Right ventricle myocardium superior (tissue), 1 donor: ENCODE results near the gene PALS2. TPM values are rescaled to one million over a fixed set of nuclear protein-coding genes. Genes with fewer than 3 reads are reported as not detected.

Source experiments
- ATAC-seq: fragments of 200-7000 bp; cut with Tn5 transposase; one replicate; pipeline ENCODE4 v1.9.1; 2020; ENCODE audit warnings: mild to moderate bottlenecking; ENCODE audit not compliant: poor library complexity
- DNase-seq: peaks from one replicate; pipeline ENCODE4 v3.0.0-alpha.2; 2020
- intact Hi-C: fragments of 100-400 bp; cut with DNase I; formaldehyde crosslinking; loops from one replicate; pipeline ENCODE4 v1.11.2; 2022
- long read RNA-seq: library from polyadenylated mRNA; unstranded; transcript quantifications from one replicate; pipeline ENCODE4 v2.0.0, GENCODE V29; 2021
- total RNA-seq: library from RNA; stranded (reverse); fragmentation: NEBNext Ultra II Directional; extraction: Animal tissue kit (Norgen Biotek cat#: 25700); gene quantifications from one replicate; pipeline ENCODE4 v1.2.1, GENCODE V29; 2021
- donor health status: DM: no; HTN: yes; CAD: no; lungs with severe emphysema.

Gene PALS2, protein sequence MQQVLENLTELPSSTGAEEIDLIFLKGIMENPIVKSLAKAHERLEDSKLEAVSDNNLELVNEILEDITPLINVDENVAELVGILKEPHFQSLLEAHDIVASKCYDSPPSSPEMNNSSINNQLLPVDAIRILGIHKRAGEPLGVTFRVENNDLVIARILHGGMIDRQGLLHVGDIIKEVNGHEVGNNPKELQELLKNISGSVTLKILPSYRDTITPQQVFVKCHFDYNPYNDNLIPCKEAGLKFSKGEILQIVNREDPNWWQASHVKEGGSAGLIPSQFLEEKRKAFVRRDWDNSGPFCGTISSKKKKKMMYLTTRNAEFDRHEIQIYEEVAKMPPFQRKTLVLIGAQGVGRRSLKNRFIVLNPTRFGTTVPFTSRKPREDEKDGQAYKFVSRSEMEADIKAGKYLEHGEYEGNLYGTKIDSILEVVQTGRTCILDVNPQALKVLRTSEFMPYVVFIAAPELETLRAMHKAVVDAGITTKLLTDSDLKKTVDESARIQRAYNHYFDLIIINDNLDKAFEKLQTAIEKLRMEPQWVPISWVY
- total RNA-seq = 9.1 TPM
- long read RNA-seq, full-length matches to known transcripts = 2 of 4 reads
- long read RNA-seq, partial matches to known transcripts = 0 of 4 reads
- long read RNA-seq, other reads (novel, unspliced or antisense) = 2 of 4 reads

DNA sequence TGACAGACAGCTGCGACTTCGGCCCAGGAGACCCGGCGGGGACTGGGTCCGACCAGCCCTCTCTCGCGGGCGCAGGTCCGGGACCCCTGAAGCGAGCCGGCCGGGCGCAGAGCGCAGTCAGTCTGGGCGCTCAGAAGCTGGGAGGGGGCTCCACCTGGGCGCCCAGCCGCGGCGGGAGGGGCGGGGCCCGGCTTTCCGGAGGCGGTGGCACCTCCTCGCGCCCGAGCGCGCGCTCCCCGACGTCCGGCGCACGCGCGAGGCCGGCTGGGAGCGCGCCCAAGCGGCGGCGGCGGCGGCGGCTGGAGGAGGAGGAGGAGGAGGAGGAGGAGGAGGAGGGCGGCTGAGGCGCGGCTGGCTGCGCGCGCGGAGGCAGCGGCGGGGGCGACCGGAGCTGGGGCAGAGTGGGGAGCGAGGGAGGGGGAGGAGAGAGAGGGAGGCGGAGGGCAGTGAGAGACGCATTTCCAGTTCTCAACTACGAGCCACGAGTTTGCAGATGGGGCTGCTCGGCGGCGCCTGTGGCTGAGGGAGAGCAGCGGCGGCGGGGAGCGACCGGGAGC, at the start of gene PALS2:
Gene PALS2 (plus strand): TSS at position 456 of the 557 bp plus-strand sequence. CDS start 50,216 bp downstream, outside the sequence.
- peak; percentile 97 for ATAC-seq
- intact Hi-C loops = no loop called here

DNA sequence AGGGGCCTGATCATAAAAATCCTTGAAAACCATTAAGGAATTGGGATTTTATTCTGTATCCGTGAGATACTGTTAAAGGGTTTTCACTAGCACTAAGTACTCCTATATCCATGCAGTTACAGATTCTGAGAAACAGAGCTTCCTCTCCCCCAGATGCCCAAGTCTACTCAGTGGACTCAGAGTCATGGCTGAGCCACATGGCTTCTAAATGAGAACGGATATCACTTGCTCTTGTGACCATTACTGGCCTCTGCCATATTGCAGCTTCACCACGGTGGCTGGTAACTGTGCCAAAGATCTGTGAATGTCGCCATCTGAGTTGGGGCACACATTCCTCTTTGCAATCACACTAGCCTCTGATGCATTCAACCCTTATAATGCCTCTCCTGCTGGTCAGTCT, 42.0 kb upstream of the PALS2 start:
- DNase-seq = no peak
- no peak for ATAC-seq
- intact Hi-C loops = no loop called here

More for the DNA sequence above, at the start of gene PALS2:
- peak; percentile 77 for DNase-seq

DNA sequence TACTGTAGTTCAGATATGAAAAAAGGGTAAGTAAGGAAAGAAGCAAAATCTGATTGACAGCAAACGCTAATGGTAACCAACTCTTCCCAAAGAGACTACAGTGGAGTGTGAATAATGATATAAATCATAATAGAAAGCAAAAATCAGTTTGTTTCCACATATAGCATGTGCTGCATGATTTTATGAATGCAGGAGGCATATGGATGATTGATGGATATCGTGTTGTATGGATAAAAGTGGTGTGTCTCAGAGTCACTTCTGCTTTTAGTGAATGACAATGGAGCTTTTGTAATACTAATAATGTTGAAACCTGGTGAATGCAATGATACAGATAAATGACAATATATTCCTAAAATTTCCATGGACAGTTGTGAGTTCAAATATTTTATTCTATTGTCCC, 36.6 kb upstream of the PALS2 start:
- no peak for DNase-seq
- no peak for ATAC-seq
- intact Hi-C loops = no loop called here

DNA sequence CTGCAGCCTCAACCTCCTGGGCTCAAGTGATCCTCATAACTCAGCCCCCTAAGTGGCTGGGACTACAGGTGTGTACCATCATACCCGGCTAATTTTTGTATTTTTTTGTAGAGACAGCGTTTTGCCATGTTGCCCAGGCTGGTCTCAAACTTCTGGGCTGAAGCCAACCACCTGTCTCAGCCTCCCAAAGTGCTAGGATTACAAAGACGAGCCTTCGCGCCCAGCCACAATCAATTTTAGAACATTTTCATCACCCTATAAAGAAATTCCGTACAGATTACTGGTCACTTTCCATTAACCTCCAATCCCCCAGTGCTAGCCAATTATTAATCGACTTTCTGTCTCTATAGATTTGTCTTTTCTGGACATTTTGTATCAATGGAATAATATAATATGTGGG, 32.3 kb upstream of the PALS2 start:
- ATAC-seq = no peak
- no peak for DNase-seq
- intact Hi-C loops = no loop called here

DNA sequence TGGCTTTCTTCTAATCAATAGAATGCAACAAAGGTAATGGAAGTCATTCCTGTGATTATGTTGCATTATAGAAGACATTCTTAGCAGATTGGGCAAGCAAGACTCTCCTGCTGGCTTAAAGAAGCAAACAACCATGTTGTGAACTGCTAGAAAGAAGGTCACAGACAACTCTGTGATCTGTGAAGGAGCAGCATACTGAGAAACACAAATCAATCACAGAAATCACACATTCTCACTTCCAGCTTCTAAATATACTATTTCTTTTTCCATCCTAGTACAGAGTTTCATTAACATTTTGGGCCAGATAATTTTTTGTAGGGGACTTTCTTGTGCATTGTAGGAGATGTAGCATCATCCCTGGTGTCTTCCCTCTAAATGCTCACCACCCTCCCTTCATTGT, 28.0 kb upstream of the PALS2 start:
- intact Hi-C loops = no loop called here
- ATAC-seq (no peak), DNase-seq (no peak)

DNA sequence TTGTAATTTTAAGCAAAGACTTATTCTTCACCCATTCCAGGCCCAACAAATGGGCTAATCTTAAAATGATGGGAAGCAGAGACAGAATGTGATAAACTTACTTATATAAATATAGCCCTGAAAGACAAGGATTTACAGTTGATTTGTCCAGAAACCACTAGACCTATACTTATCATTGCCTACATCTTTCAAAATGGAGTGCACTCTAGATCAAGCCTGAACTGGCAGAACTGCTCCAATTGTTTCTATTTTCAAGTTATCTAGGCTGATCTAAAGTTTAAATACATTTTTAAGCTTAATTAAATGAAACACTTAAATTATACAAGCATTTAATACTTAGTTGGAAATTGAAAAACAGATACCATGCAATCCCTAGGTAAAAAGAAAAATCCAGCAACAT, 24.9 kb upstream of the PALS2 start:
- DNase-seq (no peak), ATAC-seq (no peak)
- intact Hi-C loops = no loop called here

DNA sequence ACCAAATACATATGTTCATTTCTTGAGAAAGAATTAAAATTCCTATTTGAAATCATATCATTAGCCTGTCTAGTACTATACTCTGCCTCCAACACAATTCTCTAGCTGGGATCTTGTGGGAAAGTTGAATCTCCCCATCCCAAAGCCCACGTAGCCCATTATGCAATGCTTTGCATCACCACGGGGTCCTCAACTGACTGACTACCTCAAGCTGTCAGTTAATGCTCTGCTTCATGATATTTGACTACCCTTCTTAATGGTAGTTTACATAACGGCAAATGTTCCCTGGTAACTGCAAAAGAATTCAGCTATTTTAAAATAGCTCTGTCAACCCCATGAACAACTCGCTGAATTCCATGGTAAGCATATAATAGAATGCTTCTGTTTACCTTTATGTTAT, 23.3 kb upstream of the PALS2 start:
- no peak for DNase-seq
- intact Hi-C loops = no loop called here
- no peak for ATAC-seq

DNA sequence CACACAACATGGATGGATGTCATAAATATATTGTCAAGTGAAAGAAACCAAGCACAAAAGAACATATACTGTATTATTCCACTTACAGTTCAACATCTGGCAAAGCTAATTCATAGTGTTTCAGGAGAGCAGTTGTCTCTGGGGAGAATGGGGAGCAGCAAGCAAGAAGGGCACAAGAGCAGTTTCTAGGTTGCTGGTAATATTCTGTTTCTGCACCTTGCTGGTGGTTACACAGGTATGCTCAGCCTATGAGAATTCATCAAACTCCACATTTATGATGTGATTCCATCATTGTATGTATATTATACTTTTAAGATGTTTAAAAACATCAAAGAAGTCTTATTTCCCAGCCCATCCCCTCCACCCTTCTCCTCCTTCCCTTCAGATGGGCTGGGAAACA, 18.1 kb upstream of the PALS2 start:
- intact Hi-C loops = no loop called here
- DNase-seq = no peak
- no peak for ATAC-seq

DNA sequence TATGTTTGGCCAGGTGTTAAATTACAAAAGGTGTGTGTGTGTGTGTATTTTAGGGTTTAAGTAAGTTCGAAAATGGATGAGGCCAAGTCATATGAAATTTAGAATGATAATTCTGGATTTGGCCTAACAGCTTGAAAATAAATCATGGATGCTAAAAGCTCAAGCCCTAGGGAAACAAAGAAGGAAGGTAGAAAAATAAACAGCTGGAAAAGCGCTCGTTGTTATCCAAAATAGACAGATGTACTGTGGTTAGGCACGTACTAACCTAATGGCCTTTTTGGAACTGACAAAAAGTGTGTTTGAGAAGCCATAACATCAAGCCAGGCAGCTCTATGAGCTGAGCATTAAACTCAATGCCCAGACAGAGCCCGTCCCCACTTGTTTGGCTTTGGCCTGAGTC, 17.5 kb upstream of the PALS2 start:
- no peak for ATAC-seq
- intact Hi-C loops = no loop called here

DNA sequence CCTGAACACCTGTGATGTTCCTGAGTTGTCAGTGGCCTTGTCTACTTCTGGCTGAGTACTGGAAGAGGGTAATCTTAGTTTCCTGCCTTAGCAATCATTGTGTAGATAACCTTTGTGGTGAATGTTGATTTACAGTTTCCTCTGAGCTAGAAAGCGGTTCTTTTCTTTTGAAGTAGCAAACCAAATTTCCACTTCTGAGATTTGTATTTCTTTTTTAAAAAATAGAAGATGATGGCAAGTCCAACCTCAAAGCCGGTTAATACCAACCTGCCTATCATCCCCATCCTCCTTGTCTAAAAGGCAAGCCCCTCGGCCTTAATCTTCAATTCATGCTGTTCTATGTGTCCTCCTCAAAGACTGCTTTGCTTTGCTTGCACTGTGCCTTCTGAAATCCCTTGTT, 12.5 kb upstream of the PALS2 start:
- ATAC-seq = no peak
- intact Hi-C loops = no loop called here
- no peak for DNase-seq

More for the DNA sequence above, 17.5 kb upstream of the PALS2 start:
- no peak for DNase-seq

DNA sequence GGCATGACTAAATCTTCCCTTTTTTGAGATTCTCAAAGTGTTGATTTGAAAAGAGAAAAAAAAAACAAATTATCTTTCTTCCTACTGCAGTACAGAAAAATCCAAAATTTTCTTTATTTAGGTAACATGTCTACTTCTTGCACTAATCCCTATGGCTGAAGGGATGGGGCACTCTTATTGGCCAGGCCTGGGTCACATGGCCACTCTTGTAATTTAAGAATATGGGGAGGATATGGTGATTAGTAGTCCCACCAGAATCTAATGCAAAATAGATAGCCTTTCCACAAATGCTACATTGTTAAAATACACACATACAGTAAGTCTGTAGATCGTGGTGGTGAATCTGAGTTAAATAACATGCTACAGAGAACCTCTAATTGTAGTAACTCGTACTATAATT, 7.0 kb upstream of the PALS2 start:
- DNase-seq = no peak
- ATAC-seq = no peak
- intact Hi-C loops = no loop called here

DNA sequence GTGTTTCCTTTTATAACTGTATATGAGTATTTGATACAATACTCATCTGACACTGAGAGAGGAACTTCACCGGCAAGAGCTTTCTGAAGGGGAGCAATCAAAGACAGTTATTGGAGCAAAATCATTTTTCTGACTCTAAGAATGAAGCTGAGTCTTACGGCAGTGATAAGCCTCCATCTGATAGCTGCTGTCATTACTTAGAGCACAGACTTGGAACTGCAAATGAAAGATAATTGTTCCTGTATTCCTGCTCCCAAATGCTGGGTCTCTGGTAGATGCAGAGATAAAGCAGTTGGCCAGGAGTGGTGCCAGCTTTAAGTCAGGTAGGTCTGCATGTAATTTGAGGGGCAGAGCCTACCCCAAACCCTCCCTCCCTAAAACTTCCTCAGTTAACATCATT, 2.3 kb upstream of the PALS2 start:
- ATAC-seq (no peak), DNase-seq (no peak)
- intact Hi-C loops = no loop called here

DNA sequence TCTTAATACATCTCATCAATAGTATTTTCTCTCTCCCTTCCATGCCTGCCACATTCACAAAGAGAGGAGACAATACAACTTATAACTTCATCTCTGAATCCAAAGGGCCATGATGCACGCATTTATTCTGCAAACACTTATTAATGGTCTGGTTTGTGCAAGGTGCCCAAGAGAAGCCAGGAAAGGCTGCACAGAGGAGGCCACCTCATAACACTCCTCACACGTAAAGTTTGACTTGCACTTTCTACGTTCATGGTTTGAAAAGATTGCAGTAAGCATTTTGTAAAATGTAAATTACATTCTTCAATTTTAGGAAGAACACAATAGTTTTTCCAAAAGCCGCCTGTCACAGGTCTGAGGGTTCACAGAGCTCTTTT, 1.2 kb upstream of the PALS2 start:
- ATAC-seq (no peak), DNase-seq (no peak)
- intact Hi-C loops = no loop called here

DNA sequence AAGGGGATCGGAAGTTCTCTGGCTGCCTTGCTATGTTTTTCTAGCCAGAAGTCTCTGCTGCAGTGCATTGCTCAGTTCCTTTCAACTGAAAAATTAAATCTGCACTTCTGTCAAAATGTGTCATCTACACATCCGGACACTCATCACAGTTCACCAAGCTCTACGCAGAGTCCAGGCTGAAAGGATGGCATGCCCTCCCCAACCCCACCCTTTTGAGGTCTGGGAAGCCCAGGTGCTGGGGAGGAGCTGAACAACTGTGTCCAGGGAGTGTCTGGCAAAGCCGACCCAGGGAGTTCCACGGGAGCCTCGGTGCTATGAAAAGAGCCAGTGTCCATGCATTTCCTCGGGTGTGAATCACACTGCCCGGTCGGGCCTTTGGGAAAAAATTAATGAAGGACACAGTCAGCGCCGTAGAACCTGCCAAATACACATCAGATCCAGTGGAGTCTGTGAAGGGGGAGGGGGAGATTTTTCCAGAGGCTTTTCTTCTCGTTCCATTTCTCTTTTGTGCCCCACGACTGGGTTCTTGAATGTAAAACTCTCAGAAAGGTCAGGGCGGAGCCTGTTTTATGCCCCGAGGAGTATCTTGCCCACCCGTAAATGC, 757 bp upstream of the PALS2 start:
- intact Hi-C loops = no loop called here
- DNase-seq (peak; percentile 35), ATAC-seq (peak; percentile 47)

DNA sequence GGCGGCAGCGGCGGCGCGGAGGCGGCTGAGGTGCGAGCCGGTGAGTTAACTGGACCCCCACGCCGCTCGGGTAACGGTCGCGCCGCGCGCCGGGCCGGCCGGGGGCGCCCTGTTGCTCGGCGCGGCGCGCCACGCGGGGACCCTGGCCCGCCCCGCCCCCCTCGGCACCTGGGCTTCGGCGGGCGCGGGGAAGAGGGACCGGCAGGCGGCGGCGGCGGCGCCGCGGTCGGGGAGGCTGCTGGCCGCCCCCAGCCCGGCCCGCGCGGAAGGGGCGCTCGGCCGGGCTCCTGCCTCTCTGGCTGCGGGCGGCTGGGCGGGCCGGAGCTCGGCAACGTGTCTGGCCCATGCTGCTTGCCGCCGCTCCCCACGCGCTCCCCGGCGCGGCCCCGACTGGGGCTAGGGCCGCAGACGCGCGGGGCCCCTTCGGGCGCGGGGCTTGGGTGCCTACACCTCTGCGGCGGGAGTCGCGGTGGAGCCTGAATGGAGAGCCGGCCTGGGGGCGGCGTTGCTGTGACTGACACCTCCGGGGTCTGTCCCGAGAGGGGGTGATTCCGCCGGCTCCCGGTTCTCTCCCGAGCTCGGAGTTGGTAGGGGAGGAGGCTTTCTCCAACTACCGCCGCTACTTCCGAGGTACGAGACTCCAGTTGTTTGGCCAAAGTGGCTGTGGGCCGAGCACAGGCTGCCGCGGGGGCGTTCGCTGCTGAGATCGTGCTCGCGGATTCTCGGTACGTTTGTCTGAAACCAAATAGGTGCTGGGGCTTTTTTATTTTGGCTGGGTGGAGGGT, 494 bp downstream of the PALS2 start:
- DNase-seq = peak; percentile 60
- peak; percentile 42 for ATAC-seq
- intact Hi-C loops = no loop called here

DNA sequence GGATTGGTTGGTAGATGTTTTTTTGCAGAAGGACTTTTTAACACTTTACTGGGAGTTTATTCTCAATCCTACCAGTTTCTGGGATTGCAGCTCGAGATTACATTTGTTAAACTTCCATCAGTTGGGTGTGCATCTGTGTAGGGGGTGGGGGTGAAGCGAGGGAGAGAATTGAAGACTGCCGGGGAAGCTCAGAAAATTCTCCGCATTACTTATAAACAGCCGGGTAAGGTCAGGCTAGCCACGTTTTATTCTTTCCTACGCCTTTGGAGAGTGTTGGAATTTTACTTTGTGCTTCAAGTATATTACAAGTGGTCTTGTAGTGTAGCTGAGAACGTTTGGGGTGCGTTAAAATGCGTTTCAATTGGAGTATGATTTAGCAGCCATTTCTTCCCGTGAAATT, 1.1 kb downstream of the PALS2 start:
- ATAC-seq = no peak
- no peak for DNase-seq
- intact Hi-C loops = no loop called here

DNA sequence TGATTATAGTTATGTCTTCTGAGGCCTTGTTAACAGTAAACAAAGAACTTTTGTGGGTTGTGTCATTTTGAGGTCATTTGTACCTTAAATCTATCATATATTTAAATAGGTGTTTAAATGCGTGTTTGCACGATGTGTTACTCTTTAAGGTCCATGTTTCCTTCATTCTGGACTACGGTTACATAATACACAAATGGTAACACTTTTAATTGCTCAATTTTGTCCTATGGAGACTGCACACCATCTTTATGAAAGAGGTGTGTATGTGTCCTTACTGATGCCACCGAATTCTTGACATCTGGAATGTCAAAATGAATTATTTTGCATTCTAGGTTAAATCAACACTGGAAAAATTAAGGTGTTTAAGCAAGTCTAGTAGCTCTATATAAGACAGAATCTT, 1.7 kb downstream of the PALS2 start:
- ATAC-seq = no peak
- intact Hi-C loops = no loop called here
- DNase-seq = no peak

DNA sequence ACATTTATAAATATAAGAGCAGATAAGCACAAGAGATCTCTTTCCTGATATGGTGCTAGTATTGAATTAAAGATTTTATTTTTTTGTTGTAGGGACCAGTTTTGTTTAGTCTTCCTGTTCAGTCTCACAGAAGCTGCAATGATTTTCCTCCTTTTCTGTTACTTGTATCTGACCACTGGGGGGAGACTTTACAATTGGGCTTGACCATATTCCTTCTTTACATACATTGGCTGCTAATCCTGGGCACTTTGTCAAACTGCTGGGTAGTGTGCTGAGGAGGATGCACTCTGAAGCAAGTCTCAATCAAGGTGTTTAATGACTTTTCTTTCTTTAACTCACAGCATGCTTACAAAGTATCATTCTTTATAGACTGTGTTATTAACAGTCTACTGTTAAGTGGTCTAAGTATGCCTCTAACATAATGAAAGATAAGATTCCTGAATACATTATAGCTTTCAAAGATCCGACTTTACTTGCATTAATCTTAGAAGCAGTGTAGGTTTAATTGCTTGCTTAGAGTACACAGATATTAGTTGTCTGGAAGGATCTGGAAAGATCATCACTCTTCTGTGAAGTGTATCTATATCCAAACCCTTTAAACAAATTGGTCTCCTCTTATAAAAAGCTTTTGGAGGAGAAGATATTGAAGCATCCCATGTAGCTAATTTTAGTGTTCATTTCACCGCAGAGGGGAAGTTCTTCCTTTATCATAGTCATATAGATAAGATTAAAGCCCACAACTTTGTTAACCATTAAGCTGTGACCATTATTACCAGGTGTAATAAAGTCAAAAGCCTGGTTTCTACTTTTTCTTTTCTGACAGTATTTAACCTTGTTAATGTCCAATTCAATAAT, 3.1 kb downstream of the PALS2 start:
- DNase-seq = no peak
- intact Hi-C loops = no loop called here
- ATAC-seq = no peak
